Measurements from ENCODE around the gene KCNQ1.

- no peak for TF ChIP-seq POLR2AphosphoS5 (IDR thresholded peaks at IDR 0.05)
- no peak for TF ChIP-seq CTCF (IDR thresholded peaks at IDR 0.05)
These were observed 27.8 kb downstream of the KCNQ1 start for GRCh38 chr11:2472428-2473186.
